HFFc6 (cell line): ENCODE data around the gene ZNF429. TPM values are rescaled to one million over a fixed set of nuclear protein-coding genes. Genes with fewer than 3 reads are reported as not detected.
"Not testable (repeated sequence)": the region's sequence is repeated elsewhere in the genome, so short reads cannot be mapped to it uniquely, and the experiment has no call there.

Experiments used
- DNase-seq: peaks from one replicate; pipeline ENCODE4 v3.0.0-alpha.2; 2018
- H3K27ac Mint-ChIP-seq: 2 replicates; pipeline ENCODE4 v1.8.0; 2020; ENCODE audit warnings: mild to moderate bottlenecking, mixed read lengths
- H3K27me3 Mint-ChIP-seq: 2 replicates; pipeline ENCODE4 v1.8.0; 2021; ENCODE audit warnings: mild to moderate bottlenecking, moderate library complexity, mixed read lengths; ENCODE audit not compliant: insufficient read depth
- H3K36me3 Mint-ChIP-seq: 2 replicates; pipeline ENCODE4 v1.8.0; 2021; ENCODE audit warnings: low read depth, mixed read lengths
- H3K4me1 Mint-ChIP-seq: 2 replicates; pipeline ENCODE4 v1.8.0; 2020; ENCODE audit warnings: low read depth, mixed read lengths
- H3K4me3 Mint-ChIP-seq: 2 replicates; pipeline ENCODE4 v1.8.0; 2020; ENCODE audit warnings: mild to moderate bottlenecking, moderate library complexity, mixed read lengths
- H3K9me3 Mint-ChIP-seq: 2 replicates; pipeline ENCODE4 v1.8.0; 2020; ENCODE audit warnings: mild to moderate bottlenecking, mixed read lengths
- CTCF ChIP-seq: fragments of 200-600 bp; sonication (generic); IDR thresholded peaks from 2 replicates; pipeline ENCODE4 v1.5.0; 2021; ENCODE audit warnings: antibody characterized with exemption, mild to moderate bottlenecking
- total RNA-seq, 6 experiments: library from RNA; stranded (reverse); fragmentation: NEBNext Ultra II Directional; extraction: Animal tissue kit (Norgen Biotek cat#: 25700); gene quantifications; 2 replicates in 1 of 6; 3 replicates in 5 of 6; pipeline ENCODE4 v1.2.3, GENCODE V29; 2021

ZNF429 gene
- total RNA-seq, 6 experiments from 2014 or later = 5.4 to 7.6 (median 6.7) TPM

- Mint-ChIP-seq H3K4me1 (no peaks in the 10 kb centered on the region), H3K4me3 (no peak overlapping the region), H3K9me3 (peaks cover 75% of the 10 kb centered on the region), H3K27me3 (no peaks in the 10 kb centered on the region), H3K27ac (no peak overlapping the region), H3K36me3 (peaks cover 84% of the 10 kb centered on the region)
- TF ChIP-seq CTCF = no peak
- no peak for DNase-seq
These were observed 27.5 kb downstream of the ZNF429 start for GRCh38 chr19:21532904-21533303.

DNA sequence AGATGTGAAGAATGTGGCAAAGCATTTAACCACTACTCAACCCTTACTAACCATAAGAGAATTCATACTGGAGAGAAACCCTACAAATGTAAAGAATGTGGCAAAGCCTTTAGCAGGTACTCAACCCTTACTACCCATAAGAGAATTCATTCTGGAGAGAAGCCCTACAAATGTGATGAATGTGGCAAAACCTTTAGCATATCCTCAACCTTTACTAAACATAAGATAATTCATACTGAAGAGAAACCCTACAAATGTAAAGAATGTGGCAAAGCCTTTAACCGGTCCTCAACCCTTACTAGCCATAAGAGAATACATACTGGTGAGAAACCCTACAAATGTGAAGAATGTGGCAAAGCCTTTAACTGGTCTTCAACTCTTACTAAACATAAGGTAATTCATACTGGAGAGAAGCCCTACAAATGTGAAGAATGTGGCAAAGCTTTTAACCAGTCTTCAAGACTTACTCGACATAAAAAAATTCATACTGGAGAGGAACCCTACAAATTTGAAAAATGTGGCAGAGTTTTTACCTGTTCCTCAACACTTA lies 31.4 kb downstream of the ZNF429 start:
- H3K27me3 Mint-ChIP-seq, H3K4me3 Mint-ChIP-seq, H3K27ac Mint-ChIP-seq, H3K4me1 Mint-ChIP-seq, DNase-seq: not testable (repeated sequence)
- Mint-ChIP-seq H3K36me3 (peaks cover 65% of the 10 kb centered on the region), H3K9me3 (peaks cover 75% of the 10 kb centered on the region)

DNA sequence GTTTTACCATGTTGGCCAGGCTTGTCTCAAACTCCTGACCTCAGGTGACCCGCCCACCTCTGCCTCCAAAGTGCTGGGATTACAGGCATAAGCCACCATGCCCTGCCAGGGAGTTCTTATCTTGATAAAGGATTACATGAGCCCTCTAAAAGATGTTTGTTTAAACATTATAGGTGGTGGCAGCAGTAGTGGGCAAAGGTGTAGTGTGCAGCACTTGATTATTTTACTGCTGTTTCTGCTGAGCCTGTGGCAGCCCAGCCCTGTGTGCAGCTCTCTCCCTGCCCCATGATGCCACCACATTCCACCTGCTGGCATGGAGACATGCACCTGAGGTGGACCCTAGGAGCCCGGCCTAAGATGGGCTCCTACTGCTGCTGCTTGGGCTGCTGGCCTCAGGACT lies 54.0 kb downstream of the ZNF429 start:
- no peak overlapping the region for H3K27ac Mint-ChIP-seq
- no peak for DNase-seq
- no peak for TF ChIP-seq CTCF
- H3K9me3 Mint-ChIP-seq = peaks cover 41% of the 10 kb centered on the region
- H3K36me3 Mint-ChIP-seq = peaks cover 4% of the 10 kb centered on the region; the same call in 1 of the 2 replicates
- H3K4me1 Mint-ChIP-seq = no peaks in the 10 kb centered on the region
- no peaks in the 10 kb centered on the region; the same call in 1 of the 2 replicates for H3K27me3 Mint-ChIP-seq
- no peak overlapping the region for H3K4me3 Mint-ChIP-seq

GRCh38 chr19:21564406-21564805 lies 59.0 kb downstream of the ZNF429 start:
- no peak overlapping the region for H3K4me3 Mint-ChIP-seq
- peaks cover 37% of the 10 kb centered on the region for H3K9me3 Mint-ChIP-seq
- no peak for DNase-seq
- no peak overlapping the region for H3K27ac Mint-ChIP-seq
- H3K36me3 Mint-ChIP-seq = peaks cover 6% of the 10 kb centered on the region; the same call in 1 of the 2 replicates
- H3K4me1 Mint-ChIP-seq = no peaks in the 10 kb centered on the region
- H3K27me3 Mint-ChIP-seq = no peaks in the 10 kb centered on the region; the same call in 1 of the 2 replicates
- no peak for TF ChIP-seq CTCF

- no peak overlapping the region for H3K27ac Mint-ChIP-seq
- peaks cover 6% of the 10 kb centered on the region; the same call in 1 of the 2 replicates for H3K36me3 Mint-ChIP-seq
- H3K27me3 Mint-ChIP-seq = no peaks in the 10 kb centered on the region; the same call in 1 of the 2 replicates
- no peak for DNase-seq
- TF ChIP-seq CTCF = no peak
- H3K4me3 Mint-ChIP-seq = no peak overlapping the region
- H3K4me1 Mint-ChIP-seq = no peaks in the 10 kb centered on the region
- H3K9me3 Mint-ChIP-seq = peaks cover 40% of the 10 kb centered on the region
These were observed 60.7 kb downstream of the ZNF429 start for GRCh38 chr19:21566073-21566472.

GRCh38 chr19:21567806-21568205 lies 62.4 kb downstream of the ZNF429 start:
- H3K4me1 Mint-ChIP-seq, H3K4me3 Mint-ChIP-seq, H3K27me3 Mint-ChIP-seq, H3K27ac Mint-ChIP-seq, H3K36me3 Mint-ChIP-seq, DNase-seq: not testable (repeated sequence)
- H3K9me3 Mint-ChIP-seq = peaks cover 51% of the 10 kb centered on the region
